ENCODE measurements around the gene SLC10A3. TPM values are rescaled to one million over a fixed set of nuclear protein-coding genes. Genes with fewer than 3 reads are reported as not detected.

SLC10A3 gene
- polyA plus RNA-seq, 1 of the 3 experiments (the other 2 are of a cell fraction): 29.7 TPM

GRCh38 chrX:154511761-154512160 lies 21.3 kb upstream of the SLC10A3 start:
- H4K20me1 ChIP-seq (ENCODE audit: insufficient read depth): no peaks in the 10 kb centered on the region
- H3K4me1 ChIP-seq (ENCODE audit: control insufficient read depth in 1 of 2, insufficient read depth in 2 of 2, low read depth in 1 of 2, low read length in 1 of 2): peaks cover 0 to 5% of the 10 kb centered on the region in 2 experiments; a peak in 1 of 4 replicates
- no peak overlapping the region for H3K4me3 ChIP-seq (ENCODE audit: low read depth in 2 of 2, low read length in 1 of 2)
- CTCF ChIA-PET: no interaction called here
- no peaks in the 10 kb centered on the region; the same call in 1 of the 2 replicates for H3K27me3 ChIP-seq (ENCODE audit: insufficient read depth)
- H3K4me2 ChIP-seq: no peak overlapping the region
- H3K27ac ChIP-seq (ENCODE audit: low read depth in 2 of 2, low read length in 1 of 2): no peak overlapping the region
- no peaks in the 10 kb centered on the region for H3K36me3 ChIP-seq (replicated peaks in 1 of 2; ENCODE audit: control insufficient read depth in 1 of 2, insufficient read depth in 2 of 2, low read length in 1 of 2)
- TF ChIP-seq CHD2 (IDR thresholded peaks at IDR 0.05; ENCODE audit: low read length, partially characterized antibody) (no peak), FOXJ3 (CRISPR knock-in tag; IDR thresholded peaks at IDR 0.05) (no peak), SIN3A (IDR thresholded peaks at IDR 0.05; ENCODE audit: borderline replicate concordance, low read depth, low read length) (no peak), ELF1 (IDR thresholded peaks at IDR 0.05) (no peak), RXRA (IDR thresholded peaks at IDR 0.05; ENCODE audit: borderline replicate concordance, low read depth) (no peak), NFIC (IDR thresholded peaks at IDR 0.05; ENCODE audit: borderline replicate concordance) (no peak), ZBTB33 (IDR thresholded peaks at IDR 0.05; ENCODE audit: borderline replicate concordance, low read depth) (no peak), TAF1 (IDR thresholded peaks at IDR 0.05; ENCODE audit: borderline replicate concordance, low read depth, low read length) (no peak), GABPA (IDR thresholded peaks at IDR 0.05; ENCODE audit: low read depth) (no peak), REST (IDR thresholded peaks at IDR 0.05; ENCODE audit: low read depth, low read length) (no peak), JUND (IDR thresholded peaks at IDR 0.05) (no peak), TCF12 (IDR thresholded peaks at IDR 0.05) (no peak), POLR2AphosphoS5 (IDR thresholded peaks at IDR 0.05; ENCODE audit: low read depth, low read length) (no peak), FOSL2 (IDR thresholded peaks at IDR 0.05; ENCODE audit: borderline replicate concordance, low read depth) (no peak), EZH2phosphoT487 (IDR thresholded peaks at IDR 0.05; ENCODE audit: borderline replicate concordance, low read depth) (no peak), FOXM1 (IDR thresholded peaks at IDR 0.05; ENCODE audit: low read depth) (no peak), SMC3 (IDR thresholded peaks at IDR 0.05; ENCODE audit: low read depth, low read length) (no peak), YY1 (IDR thresholded peaks at IDR 0.05; ENCODE audit: low read depth) (no peak)
- H3K9me2 ChIP-seq: no peaks in the 10 kb centered on the region
- no peaks in the 10 kb centered on the region for H3F3A ChIP-seq (replicated peaks; ENCODE audit: insufficient read depth)
- no peak overlapping the region for H3K9ac ChIP-seq
- POLR2A ChIA-PET: no interaction called here
- 55% methylated on average over 12 of the region's 12 CpGs for WGBS (ENCODE audit: low lambda C conversion rate)
- H3K79me2 ChIP-seq (ENCODE audit: insufficient read depth): peaks cover 6% of the 10 kb centered on the region
- no peak for DNase-seq
- no peaks in the 10 kb centered on the region for H3K9me3 ChIP-seq
- H2AFZ ChIP-seq (ENCODE audit: low read depth): no peak overlapping the region
